Measurements from ENCODE around the gene CDH18.

The CDH18 gene

DNA sequence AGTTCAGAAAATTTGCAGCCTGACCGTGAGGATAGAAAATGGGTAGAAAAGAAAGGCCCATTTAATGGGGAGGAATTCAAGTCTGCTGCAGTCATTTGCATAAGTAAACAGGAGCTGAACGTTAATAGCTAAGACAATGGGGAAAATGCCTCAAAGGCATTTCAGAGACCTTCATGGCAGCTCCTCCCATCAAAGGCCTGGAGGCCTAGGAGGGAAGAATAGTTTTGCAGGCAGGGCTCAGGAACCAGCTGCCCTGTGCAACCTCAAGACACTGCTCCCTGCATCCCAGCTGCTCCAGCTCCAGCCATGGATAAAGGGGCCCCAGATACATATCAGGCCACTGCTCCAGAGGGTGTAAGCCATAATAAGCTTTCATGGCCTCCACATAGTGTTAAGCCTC, 32.2 kb upstream of the CDH18 start:
- no peak overlapping the region for H3K9ac ChIP-seq
- TF ChIP-seq, protein P1, sequence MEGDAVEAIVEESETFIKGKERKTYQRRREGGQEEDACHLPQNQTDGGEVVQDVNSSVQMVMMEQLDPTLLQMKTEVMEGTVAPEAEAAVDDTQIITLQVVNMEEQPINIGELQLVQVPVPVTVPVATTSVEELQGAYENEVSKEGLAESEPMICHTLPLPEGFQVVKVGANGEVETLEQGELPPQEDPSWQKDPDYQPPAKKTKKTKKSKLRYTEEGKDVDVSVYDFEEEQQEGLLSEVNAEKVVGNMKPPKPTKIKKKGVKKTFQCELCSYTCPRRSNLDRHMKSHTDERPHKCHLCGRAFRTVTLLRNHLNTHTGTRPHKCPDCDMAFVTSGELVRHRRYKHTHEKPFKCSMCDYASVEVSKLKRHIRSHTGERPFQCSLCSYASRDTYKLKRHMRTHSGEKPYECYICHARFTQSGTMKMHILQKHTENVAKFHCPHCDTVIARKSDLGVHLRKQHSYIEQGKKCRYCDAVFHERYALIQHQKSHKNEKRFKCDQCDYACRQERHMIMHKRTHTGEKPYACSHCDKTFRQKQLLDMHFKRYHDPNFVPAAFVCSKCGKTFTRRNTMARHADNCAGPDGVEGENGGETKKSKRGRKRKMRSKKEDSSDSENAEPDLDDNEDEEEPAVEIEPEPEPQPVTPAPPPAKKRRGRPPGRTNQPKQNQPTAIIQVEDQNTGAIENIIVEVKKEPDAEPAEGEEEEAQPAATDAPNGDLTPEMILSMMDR (conservative IDR thresholded peaks at IDR 0.05; ENCODE audit: low read depth, low read length) = no peak
- H3K4me2 ChIP-seq = no peak overlapping the region
- no peak overlapping the region for H3K4me3 ChIP-seq (IDR thresholded peaks at IDR 0.05; ENCODE audit: insufficient read depth, low read depth, low read length)
- no peaks in the 10 kb centered on the region for H4K20me1 ChIP-seq (ENCODE audit: insufficient read depth)
- H3K27ac ChIP-seq = no peak overlapping the region
- H3K4me1 ChIP-seq (ENCODE audit: low read depth, poor library complexity, severe bottlenecking) = no peaks in the 10 kb centered on the region
- H3K36me3 ChIP-seq (ENCODE audit: insufficient read depth) = no peaks in the 10 kb centered on the region
- H3K27me3 ChIP-seq (ENCODE audit: insufficient read depth, low read depth) = no peaks in the 10 kb centered on the region
- H2AFZ ChIP-seq (ENCODE audit: low read depth) = no peak overlapping the region
- no peaks in the 10 kb centered on the region for H3K79me2 ChIP-seq (ENCODE audit: insufficient read depth, low read depth)

DNA sequence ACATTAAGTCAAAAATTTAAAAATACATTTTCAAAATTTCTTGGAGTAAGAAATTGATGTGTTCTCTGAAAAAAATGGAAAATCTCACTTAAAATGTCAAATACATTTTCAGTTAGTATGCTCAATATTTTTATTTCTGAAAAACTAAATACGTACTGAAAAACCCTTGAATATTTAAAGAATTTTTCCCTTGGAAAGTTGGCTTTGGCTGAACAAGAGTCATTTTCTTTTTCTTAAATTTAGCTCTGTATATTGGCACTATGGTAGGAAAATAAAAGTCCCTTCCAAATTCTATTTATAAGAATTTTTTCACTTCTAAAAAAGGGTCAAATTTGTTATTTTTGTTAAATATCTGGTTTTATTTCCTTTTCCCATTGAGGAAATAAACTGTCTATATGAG, 29.0 kb upstream of the CDH18 start:
- H2AFZ ChIP-seq (ENCODE audit: low read depth) = no peak overlapping the region

DNA sequence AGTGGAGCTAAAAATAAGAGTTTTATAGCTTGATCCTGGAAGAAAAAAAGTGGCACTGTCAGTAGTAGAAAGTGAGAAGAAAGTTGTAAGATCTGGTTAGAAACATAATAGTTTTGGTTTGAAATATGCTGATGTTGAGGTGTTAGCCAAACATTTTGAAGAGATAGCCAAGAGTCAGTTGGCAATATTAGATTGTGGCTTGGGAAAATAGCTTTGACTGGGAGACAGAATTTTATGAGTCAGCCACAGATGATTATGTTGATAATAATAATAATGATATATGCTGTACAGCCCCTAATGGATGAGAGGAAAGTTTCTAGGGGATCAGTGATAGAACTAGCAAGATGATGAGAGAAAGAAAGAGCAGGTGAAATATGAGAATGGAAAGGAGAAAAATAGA, 12.4 kb upstream of the CDH18 start:
- no peaks in the 10 kb centered on the region for H3K4me1 ChIP-seq (ENCODE audit: low read depth, poor library complexity, severe bottlenecking)
- TF ChIP-seq, protein P1 (conservative IDR thresholded peaks at IDR 0.05; ENCODE audit: low read depth, low read length) = no peak
- no peak overlapping the region for H3K4me3 ChIP-seq (IDR thresholded peaks at IDR 0.05; ENCODE audit: insufficient read depth, low read depth, low read length)
- H4K20me1 ChIP-seq (ENCODE audit: insufficient read depth) = no peaks in the 10 kb centered on the region
- H3K27me3 ChIP-seq (ENCODE audit: insufficient read depth, low read depth) = no peaks in the 10 kb centered on the region
- H3K36me3 ChIP-seq (ENCODE audit: insufficient read depth) = no peaks in the 10 kb centered on the region
- no peak overlapping the region for H3K4me2 ChIP-seq
- no peak overlapping the region for H3K9ac ChIP-seq
- no peak overlapping the region for H3K27ac ChIP-seq
- no peaks in the 10 kb centered on the region for H3K79me2 ChIP-seq (ENCODE audit: insufficient read depth, low read depth)
- H2AFZ ChIP-seq (ENCODE audit: low read depth) = no peak overlapping the region

More for the DNA sequence above, 29.0 kb upstream of the CDH18 start:
- H4K20me1 ChIP-seq (ENCODE audit: insufficient read depth) = no peaks in the 10 kb centered on the region
- no peaks in the 10 kb centered on the region for H3K27me3 ChIP-seq (ENCODE audit: insufficient read depth, low read depth)
- no peaks in the 10 kb centered on the region for H3K79me2 ChIP-seq (ENCODE audit: insufficient read depth, low read depth)
- no peaks in the 10 kb centered on the region for H3K4me1 ChIP-seq (ENCODE audit: low read depth, poor library complexity, severe bottlenecking)
- no peak overlapping the region for H3K27ac ChIP-seq
- no peak overlapping the region for H3K4me3 ChIP-seq (IDR thresholded peaks at IDR 0.05; ENCODE audit: insufficient read depth, low read depth, low read length)
- TF ChIP-seq, protein P1 (conservative IDR thresholded peaks at IDR 0.05; ENCODE audit: low read depth, low read length) = no peak
- no peak overlapping the region for H3K9ac ChIP-seq
- no peak overlapping the region for H3K4me2 ChIP-seq
- H3K36me3 ChIP-seq (ENCODE audit: insufficient read depth) = no peaks in the 10 kb centered on the region

DNA sequence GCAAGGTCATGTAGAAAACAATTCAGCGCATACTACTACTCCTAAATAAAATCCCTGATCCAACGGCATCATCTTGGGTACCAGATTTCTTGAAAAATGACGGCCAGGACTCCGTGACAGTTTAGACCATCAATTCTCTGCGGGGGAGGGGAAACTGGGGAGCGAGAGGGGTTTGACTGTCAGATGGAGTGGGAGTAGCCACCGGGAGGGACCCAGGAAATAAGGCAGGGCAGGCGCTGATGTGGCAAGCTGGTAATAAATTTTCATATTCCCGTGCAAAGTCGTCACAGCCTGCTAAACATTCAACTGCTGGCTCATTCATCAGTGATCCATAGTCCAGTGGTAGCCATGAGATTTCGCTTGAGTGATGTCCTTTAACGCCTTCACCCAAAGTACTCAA, 457 bp upstream of the CDH18 start:
- TF ChIP-seq, protein P1 (conservative IDR thresholded peaks at IDR 0.05; ENCODE audit: low read depth, low read length) = no peak
- no peak overlapping the region for H3K4me2 ChIP-seq
- H2AFZ ChIP-seq (ENCODE audit: low read depth) = no peak overlapping the region
- no peak overlapping the region for H3K27ac ChIP-seq
- no peak overlapping the region for H3K4me3 ChIP-seq (IDR thresholded peaks at IDR 0.05; ENCODE audit: insufficient read depth, low read depth, low read length)
- no peaks in the 10 kb centered on the region for H3K79me2 ChIP-seq (ENCODE audit: insufficient read depth, low read depth)
- H3K9ac ChIP-seq = no peak overlapping the region
- H3K4me1 ChIP-seq (ENCODE audit: low read depth, poor library complexity, severe bottlenecking) = no peaks in the 10 kb centered on the region
- no peaks in the 10 kb centered on the region for H4K20me1 ChIP-seq (ENCODE audit: insufficient read depth)
- H3K36me3 ChIP-seq (ENCODE audit: insufficient read depth) = no peaks in the 10 kb centered on the region
- H3K27me3 ChIP-seq (ENCODE audit: insufficient read depth, low read depth) = no peaks in the 10 kb centered on the region
